HEK293 (cell line): ENCODE results near the gene AGAP3.

ENCODE experiments used
- CTCF ChIA-PET: fragments of 350-600 bp; formaldehyde crosslinking; extraction: SDS; loops from one replicate; lab custom pipeline; 2021; ENCODE audit warnings: antibody characterized with exemption; lab: Yijun Ruan, JAX
- POLR2A ChIA-PET: fragments of 300-600 bp; formaldehyde crosslinking; extraction: SDS; loops from one replicate; lab custom pipeline; 2020; ENCODE audit warnings: antibody characterized with exemption, inconsistent platforms; lab: Yijun Ruan, JAX
- H3K27ac ChIP-seq: fragments of 200-500 bp; sonication (Bioruptor generic); 2 replicates; pipeline ENCODE4 v1.5.1; 2014; ENCODE audit warnings: low read depth, low read length, control low read depth, inconsistent platforms; ENCODE audit errors: extremely low read depth
- H3K36me3 ChIP-seq, 2 experiments: fragments of 200-500 bp in 1 of 2; sonication (Bioruptor generic) in 1 of 2; 1 replicate in 1 of 2; 2 replicates in 1 of 2; pipeline ENCODE4 v1.5.1; 2014 to 2017; ENCODE audit warnings: inconsistent platforms in 2 of 2, low read length in 2 of 2; ENCODE audit not compliant: control insufficient read depth in 2 of 2, insufficient read depth in 1 of 2
- H3K4me1 ChIP-seq: fragments of 200-500 bp; sonication (Bioruptor generic); 2 replicates; pipeline ENCODE4 v1.5.1; 2014; ENCODE audit warnings: mild to moderate bottlenecking, low read length, inconsistent platforms; ENCODE audit not compliant: control insufficient read depth, insufficient read depth
- H3K4me3 ChIP-seq: 2 replicates; pipeline ENCODE4 v1.5.1; 2011; ENCODE audit warnings: low read depth, mild to moderate bottlenecking, control low read depth, low read length, moderate library complexity
- H3K9me3 ChIP-seq: fragments of 200-500 bp; sonication (Bioruptor generic); 2 replicates; pipeline ENCODE4 v1.5.1; 2014; ENCODE audit warnings: low read depth, low read length, inconsistent platforms; ENCODE audit not compliant: control insufficient read depth, insufficient read depth
- BCL11B ChIP-seq: fragments of 450-650 bp; formaldehyde crosslinking; IDR thresholded peaks from 2 replicates; pipeline ENCODE4 v1.5.1; 2016; ENCODE audit warnings: low read depth, missing biosample characterization, missing genetic modification characterization
- EGR2 ChIP-seq: fragments of 450-650 bp; formaldehyde crosslinking; IDR thresholded peaks from 2 replicates; pipeline ENCODE4 v1.5.1; 2016; ENCODE audit warnings: low read depth, missing biosample characterization, missing genetic modification characterization
- GLIS1 ChIP-seq: fragments of 450-650 bp; formaldehyde crosslinking; IDR thresholded peaks from 2 replicates; pipeline ENCODE4 v1.5.1; 2016; ENCODE audit warnings: missing biosample characterization, missing genetic modification characterization
- GLIS2 ChIP-seq: fragments of 450-650 bp; formaldehyde crosslinking; IDR thresholded peaks from 2 replicates; pipeline ENCODE4 v1.5.1; 2016; ENCODE audit warnings: missing biosample characterization, missing genetic modification characterization
- KLF1 ChIP-seq: fragments of 450-650 bp; formaldehyde crosslinking; IDR thresholded peaks from 2 replicates; pipeline ENCODE4 v1.5.1; 2016; ENCODE audit warnings: missing biosample characterization, missing genetic modification characterization
- KLF10 ChIP-seq: fragments of 450-650 bp; IDR thresholded peaks from 2 replicates; pipeline ENCODE4 v1.5.1; 2018; ENCODE audit warnings: missing biosample characterization, mild to moderate bottlenecking, missing genetic modification characterization
- MYNN ChIP-seq: fragments of 450-650 bp; formaldehyde crosslinking; IDR thresholded peaks from 2 replicates; pipeline ENCODE4 v1.5.1; 2016; ENCODE audit warnings: missing biosample characterization, missing genetic modification characterization, borderline replicate concordance
- MZF1 ChIP-seq: fragments of 450-650 bp; formaldehyde crosslinking; IDR thresholded peaks from 2 replicates; pipeline ENCODE4 v1.5.1; 2017; ENCODE audit warnings: missing biosample characterization, missing genetic modification characterization, borderline replicate concordance
- SALL2 ChIP-seq: fragments of 450-650 bp; formaldehyde crosslinking; IDR thresholded peaks from 2 replicates; pipeline ENCODE4 v1.5.0; 2017; ENCODE audit warnings: missing biosample characterization, mild to moderate bottlenecking, missing genetic modification characterization, borderline replicate concordance
- SCRT1 ChIP-seq: fragments of 450-650 bp; formaldehyde crosslinking; IDR thresholded peaks from 2 replicates; pipeline ENCODE4 v1.5.1; 2016; ENCODE audit warnings: missing biosample characterization, missing genetic modification characterization, borderline replicate concordance
- SP2 ChIP-seq: fragments of 450-650 bp; formaldehyde crosslinking; IDR thresholded peaks from 2 replicates; pipeline ENCODE4 v1.5.1; 2016; ENCODE audit warnings: missing biosample characterization, missing genetic modification characterization
- SP3 ChIP-seq: fragments of 450-650 bp; formaldehyde crosslinking; IDR thresholded peaks from 2 replicates; pipeline ENCODE4 v1.5.1; 2016; ENCODE audit warnings: missing biosample characterization, missing genetic modification characterization
- YY1 ChIP-seq: fragments of 450-650 bp; formaldehyde crosslinking; IDR thresholded peaks from 2 replicates; pipeline ENCODE4 v1.5.1; 2018; ENCODE audit warnings: missing biosample characterization, missing genetic modification characterization
- ZBTB17 ChIP-seq: fragments of 450-650 bp; formaldehyde crosslinking; IDR thresholded peaks from 2 replicates; pipeline ENCODE4 v1.5.1; 2016; ENCODE audit warnings: missing biosample characterization, missing genetic modification characterization
- ZBTB20 ChIP-seq: fragments of 450-650 bp; formaldehyde crosslinking; IDR thresholded peaks from 2 replicates; pipeline ENCODE4 v1.5.1; 2016; ENCODE audit warnings: missing biosample characterization, missing genetic modification characterization
- ZBTB48 ChIP-seq: fragments of 450-650 bp; formaldehyde crosslinking; IDR thresholded peaks from 2 replicates; pipeline ENCODE4 v1.5.1; 2016; ENCODE audit warnings: missing biosample characterization, missing genetic modification characterization
- ZBTB7A ChIP-seq: fragments of 450-650 bp; formaldehyde crosslinking; IDR thresholded peaks from 2 replicates; pipeline ENCODE4 v1.5.1; 2016; ENCODE audit warnings: low read depth, missing biosample characterization, missing genetic modification characterization
- ZFHX2 ChIP-seq: fragments of 450-650 bp; formaldehyde crosslinking; conservative IDR thresholded peaks from 2 replicates; pipeline ENCODE4 v1.5.1; 2016; ENCODE audit warnings: missing biosample characterization, missing genetic modification characterization
- ZFP69B ChIP-seq: fragments of 450-650 bp; formaldehyde crosslinking; IDR thresholded peaks from 2 replicates; pipeline ENCODE4 v1.5.1; 2016; ENCODE audit warnings: missing biosample characterization, missing genetic modification characterization
- ZNF140 ChIP-seq: fragments of 450-650 bp; formaldehyde crosslinking; IDR thresholded peaks from 2 replicates; pipeline ENCODE4 v1.5.1; 2016; ENCODE audit warnings: missing biosample characterization, missing genetic modification characterization
- ZNF16 ChIP-seq: fragments of 450-650 bp; formaldehyde crosslinking; IDR thresholded peaks from 2 replicates; pipeline ENCODE4 v1.5.1; 2016; ENCODE audit warnings: low read depth, missing biosample characterization, missing genetic modification characterization
- ZNF221 ChIP-seq: fragments of 450-650 bp; formaldehyde crosslinking; IDR thresholded peaks from 2 replicates; pipeline ENCODE4 v1.5.1; 2017; ENCODE audit warnings: missing biosample characterization, missing genetic modification characterization, borderline replicate concordance
- ZNF280D ChIP-seq: fragments of 450-650 bp; formaldehyde crosslinking; IDR thresholded peaks from 2 replicates; pipeline ENCODE4 v1.5.1; 2016; ENCODE audit warnings: missing biosample characterization, missing genetic modification characterization
- ZNF335 ChIP-seq: fragments of 450-650 bp; formaldehyde crosslinking; conservative IDR thresholded peaks from 2 replicates; pipeline ENCODE4 v1.5.1; 2016; ENCODE audit warnings: missing biosample characterization, missing genetic modification characterization
- ZNF501 ChIP-seq: fragments of 450-650 bp; formaldehyde crosslinking; IDR thresholded peaks from 2 replicates; pipeline ENCODE4 v1.5.1; 2016; ENCODE audit warnings: missing biosample characterization, missing genetic modification characterization
- ZNF660 ChIP-seq: fragments of 450-650 bp; IDR thresholded peaks from 2 replicates; pipeline ENCODE4 v1.5.1; 2018; ENCODE audit warnings: missing biosample characterization, mild to moderate bottlenecking, missing genetic modification characterization
- ZNF692 ChIP-seq: fragments of 450-650 bp; formaldehyde crosslinking; IDR thresholded peaks from 2 replicates; pipeline ENCODE4 v1.5.1; 2016; ENCODE audit warnings: missing biosample characterization, missing genetic modification characterization
- ZNF768 ChIP-seq: fragments of 450-650 bp; formaldehyde crosslinking; IDR thresholded peaks from 2 replicates; pipeline ENCODE4 v1.5.1; 2018; ENCODE audit warnings: missing biosample characterization, mild to moderate bottlenecking, missing genetic modification characterization

AGAP3 gene

GRCh38 chr7:151045967-151046366, 40.3 kb upstream of the AGAP3 start:
- POLR2A ChIA-PET: interaction anchor here (1.4 kb wide), 1 partner anchor 18 kb away, joined by 4 read pairs; the partner anchor contains the start of gene ABCB8
- H3K27ac ChIP-seq: no peak overlapping the region
- CTCF ChIA-PET: interaction anchor here (0.8 to 1.2 kb wide), 2 partner anchors 28 to 33 kb away, joined by 3 read pairs; no protein-coding TSS in a partner anchor
- peaks cover 0 to 36% of the 10 kb centered on the region in 2 experiments; a peak in 1 of 3 replicates for H3K36me3 ChIP-seq
- TF ChIP-seq ZNF140 (tag by site-specific recombination): no peak
- no peak for TF ChIP-seq ZNF280D (tag by site-specific recombination)
- no peak for TF ChIP-seq BCL11B
- TF ChIP-seq, all 188 proteins: peak for 0
- Histone ChIP-seq H3K4me1 (no peaks in the 10 kb centered on the region), H3K4me3 (no peak overlapping the region), H3K9me3 (no peaks in the 10 kb centered on the region)

- ChIA-PET CTCF (interaction anchor here (0.6 to 0.9 kb wide), 3 partner anchors 14 to 29 kb away, joined by 3 to 6 read pairs (median 3); no protein-coding TSS in a partner anchor), POLR2A (interaction anchor here (0.5 to 1.4 kb wide), 6 partner anchors 8 to 22 kb away, joined by 3 to 7 read pairs (median 4); partner anchors contain the start of genes ABCB8, ATG9B and CDK5)
- no peak overlapping the region for H3K27ac ChIP-seq
Observed at GRCh38 chr7:151046603-151047573, 39.4 kb upstream of the AGAP3 start.

More at GRCh38 chr7:151046603-151047573, 39.4 kb upstream of the AGAP3 start:
- H3K4me3 ChIP-seq: no peak overlapping the region
- 0 out of 2 replicates have a peak, but pooled peaks have one; percentile 20 for TF ChIP-seq SP2 (tag by site-specific recombination)
- no peak for TF ChIP-seq MYNN (tag by site-specific recombination)
- TF ChIP-seq ZNF501 (tag by site-specific recombination): no peak
- TF ChIP-seq ZBTB17: peak; percentile 75
- TF ChIP-seq ZBTB7A (tag by site-specific recombination): no peak
- 0 out of 2 replicates have a peak, but pooled peaks have one; percentile 8 for TF ChIP-seq GLIS1 (tag by site-specific recombination)
- TF ChIP-seq SP3 (tag by site-specific recombination): 0 out of 2 replicates have a peak, but pooled peaks have one; percentile 7
- TF ChIP-seq MZF1: no peak
- TF ChIP-seq KLF10 (tag by site-specific recombination): 0 out of 2 replicates have a peak, but pooled peaks have one; percentile 44
- no peak for TF ChIP-seq BCL11B
- no peak for TF ChIP-seq ZNF660 (tag by site-specific recombination)
- TF ChIP-seq ZBTB48: peak; percentile 45
- TF ChIP-seq ZBTB20: peak; percentile 41; the same call in 1 of the 2 replicates
- no peak for TF ChIP-seq SALL2 (tag by site-specific recombination)
- peak; percentile 72 for TF ChIP-seq ZFP69B (tag by site-specific recombination)
- TF ChIP-seq YY1 (tag by site-specific recombination): no peak
- TF ChIP-seq EGR2 (tag by site-specific recombination): peak; percentile 61
- TF ChIP-seq ZNF692: peak; percentile 72
- TF ChIP-seq ZNF221 (tag by site-specific recombination): no peak
- peak; percentile 55 for TF ChIP-seq ZFHX2 (tag by site-specific recombination)
- no peak for TF ChIP-seq SCRT1 (tag by site-specific recombination)
- TF ChIP-seq ZNF768 (tag by site-specific recombination): no peak
- TF ChIP-seq ZNF335: peak; percentile 62
- peak; percentile 6; the same call in 1 of the 2 replicates for TF ChIP-seq KLF1 (tag by site-specific recombination)
- TF ChIP-seq ZNF16 (tag by site-specific recombination): no peak
- TF ChIP-seq GLIS2 (tag by site-specific recombination): peak; percentile 48; the same call in 1 of the 2 replicates
- no peaks in the 10 kb centered on the region for H3K4me1 ChIP-seq
- peaks cover 0 to 27% of the 10 kb centered on the region in 2 experiments; a peak in 1 of 3 replicates for H3K36me3 ChIP-seq
- no peaks in the 10 kb centered on the region for H3K9me3 ChIP-seq
